CD4-positive, alpha-beta T cell treated with Interferon gamma for 1 hour (primary cell): ENCODE data around the gene CYP4A22.
"Not testable (repeated sequence)": the region's sequence is repeated elsewhere in the genome, so short reads cannot be mapped to it uniquely, and the experiment has no call there.

Experiments
- DNase-seq: peaks from one replicate; pipeline ENCODE4 v3.0.0-alpha.2; 2020

Gene CYP4A22

DNA sequence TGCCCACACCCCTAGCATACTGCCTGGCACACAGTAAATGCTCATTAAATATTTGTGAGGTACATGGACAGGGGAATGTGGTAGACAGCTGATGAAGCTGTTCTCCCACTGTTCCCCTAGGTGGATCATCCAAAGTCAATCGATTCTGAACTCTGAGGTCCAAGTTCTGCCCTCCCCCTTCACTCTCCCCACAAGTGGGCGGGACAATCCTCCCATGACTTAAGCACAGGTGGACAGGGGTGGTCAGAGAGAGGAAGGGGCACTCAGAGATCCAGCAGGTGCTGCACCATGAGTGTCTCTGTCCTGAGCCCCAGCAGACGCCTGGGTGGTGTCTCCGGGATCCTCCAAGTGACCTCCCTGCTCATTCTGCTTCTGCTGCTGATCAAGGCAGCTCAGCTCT lies at the start of gene CYP4A22:
TSS of gene CYP4A22 (plus strand) at position 244 of the 400 bp plus-strand sequence. CDS start at position 289, 45 bp downstream.
- no peak for DNase-seq

DNA sequence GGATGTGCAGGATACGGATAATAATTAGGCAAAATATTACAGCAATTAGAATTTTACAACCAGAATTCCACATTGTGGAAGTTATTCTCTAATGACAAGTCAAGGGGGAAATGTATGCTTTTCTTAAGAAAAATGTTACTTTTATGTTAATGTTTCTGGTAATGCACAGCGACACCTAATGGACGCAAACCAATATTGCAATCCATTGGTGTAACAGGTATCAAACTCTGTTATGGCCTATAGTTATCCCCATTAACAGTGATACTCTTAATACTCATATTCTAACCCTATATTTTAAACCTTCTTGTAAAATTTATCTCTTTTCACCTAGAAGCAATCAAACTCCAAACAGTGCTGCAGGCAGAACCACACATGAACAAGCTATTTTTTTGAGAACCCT lies 47.9 kb upstream of the CYP4A22 start:
- not testable (repeated sequence) for DNase-seq

DNA sequence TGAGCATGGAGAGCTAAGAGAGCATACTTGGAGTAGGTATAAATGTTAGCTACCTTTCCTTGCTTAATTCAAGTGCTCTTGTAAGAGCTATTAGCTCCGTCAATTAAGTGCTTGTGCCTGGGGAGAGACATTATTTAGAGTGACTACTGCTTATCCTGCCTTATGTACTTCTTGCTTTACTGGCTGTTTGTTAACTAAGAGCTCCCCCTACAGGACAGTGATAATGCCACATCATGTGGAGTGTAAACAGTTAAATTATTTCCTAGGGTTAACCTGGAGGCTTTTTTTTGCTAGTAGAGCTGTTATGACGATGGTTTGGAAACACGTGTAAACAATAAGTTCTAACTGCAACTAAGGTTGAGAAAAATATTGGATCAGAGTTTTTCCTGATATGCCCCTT lies 45.8 kb upstream of the CYP4A22 start:
- not testable (repeated sequence) for DNase-seq

DNA sequence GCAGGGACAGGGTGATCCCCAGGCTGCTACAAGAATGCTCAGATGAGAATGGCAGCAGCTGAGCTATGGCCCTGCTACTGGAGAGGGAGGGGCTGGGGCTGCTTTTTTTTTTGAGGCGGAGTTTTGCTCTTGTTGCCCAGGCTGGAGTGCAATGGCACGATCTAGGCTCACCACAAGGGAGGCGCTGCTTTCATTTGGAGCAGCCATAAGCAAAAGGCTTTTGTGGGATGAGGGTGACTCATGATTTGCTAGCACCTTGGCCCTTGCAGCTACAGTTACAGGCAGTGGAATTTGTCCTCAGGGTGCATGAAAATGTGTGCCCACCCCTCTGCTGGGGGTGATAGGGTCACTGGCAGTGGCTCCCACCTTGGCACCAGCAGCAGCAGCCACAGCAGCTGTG lies 32.4 kb upstream of the CYP4A22 start:
- DNase-seq: no peak

DNA sequence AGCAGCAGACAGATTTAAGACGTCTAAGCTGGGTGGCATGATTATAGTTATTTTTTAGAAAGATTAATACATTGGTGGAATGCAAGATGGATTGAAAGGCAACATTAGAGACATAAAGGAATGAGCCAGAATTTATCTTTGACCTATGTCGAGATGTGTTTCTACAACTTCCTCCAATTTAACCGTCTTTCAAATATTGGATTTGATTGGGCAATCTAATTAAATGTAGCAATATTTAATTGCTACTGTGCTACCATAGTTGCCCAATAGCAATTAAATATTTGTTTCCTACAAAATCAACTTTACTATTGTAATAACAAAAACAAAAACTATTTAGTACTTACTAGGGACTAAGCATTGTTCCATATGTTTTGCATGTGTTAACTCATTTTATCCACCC lies 30.4 kb upstream of the CYP4A22 start:
- DNase-seq: no peak

- not testable (repeated sequence) for DNase-seq
These were observed 29.2 kb upstream of the CYP4A22 start for GRCh38 chr1:47107851-47108574.

GRCh38 chr1:47109482-47109881 lies 27.8 kb upstream of the CYP4A22 start:
- DNase-seq: not testable (repeated sequence)

GRCh38 chr1:47113178-47113577 lies 24.1 kb upstream of the CYP4A22 start:
- no peak for DNase-seq

DNA sequence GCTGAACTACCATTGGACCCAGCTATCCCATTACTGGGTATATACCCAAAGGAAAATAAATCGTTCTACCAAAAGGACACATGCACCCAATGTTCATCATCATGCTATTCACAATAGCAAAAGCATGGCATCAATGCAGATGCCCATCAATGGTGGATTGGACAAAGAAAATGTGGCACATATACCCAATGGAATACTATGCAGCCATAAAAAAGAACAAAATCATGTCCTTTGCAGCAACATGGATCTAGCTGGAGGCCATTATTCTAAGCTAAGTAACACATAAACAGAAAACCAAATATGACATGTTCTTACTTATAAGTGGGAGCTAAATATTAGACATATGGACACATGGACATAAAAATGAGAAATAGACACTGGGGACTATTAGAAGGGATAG lies 16.2 kb upstream of the CYP4A22 start:
- DNase-seq: not testable (repeated sequence)

- DNase-seq: not testable (repeated sequence)
These were observed 12.4 kb upstream of the CYP4A22 start for GRCh38 chr1:47124834-47125233.

GRCh38 chr1:47126997-47127396 lies 10.2 kb upstream of the CYP4A22 start:
- not testable (repeated sequence) for DNase-seq

- DNase-seq: no peak
These were observed 9.0 kb upstream of the CYP4A22 start for GRCh38 chr1:47128221-47128620.

DNA sequence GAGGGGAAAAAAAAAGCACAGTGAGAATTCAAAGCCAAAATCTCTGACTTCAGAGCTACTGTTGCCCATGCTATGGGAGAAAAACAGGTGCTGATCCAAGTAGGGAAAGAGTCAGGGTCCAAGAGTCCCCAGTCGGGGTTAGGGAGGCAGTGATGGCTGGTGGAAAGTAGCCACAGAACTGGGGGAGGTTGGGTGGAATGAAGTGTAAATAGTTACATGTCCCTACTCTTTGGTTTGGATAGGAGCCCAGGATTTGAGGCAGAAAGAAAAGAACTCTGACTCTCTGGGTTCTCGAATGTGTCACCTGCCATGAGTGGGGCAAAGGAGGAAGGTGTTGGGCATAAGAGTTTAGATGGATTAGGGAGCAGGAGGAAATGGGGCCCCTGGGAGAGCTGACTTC lies 8.4 kb upstream of the CYP4A22 start:
- not testable (repeated sequence) for DNase-seq

DNA sequence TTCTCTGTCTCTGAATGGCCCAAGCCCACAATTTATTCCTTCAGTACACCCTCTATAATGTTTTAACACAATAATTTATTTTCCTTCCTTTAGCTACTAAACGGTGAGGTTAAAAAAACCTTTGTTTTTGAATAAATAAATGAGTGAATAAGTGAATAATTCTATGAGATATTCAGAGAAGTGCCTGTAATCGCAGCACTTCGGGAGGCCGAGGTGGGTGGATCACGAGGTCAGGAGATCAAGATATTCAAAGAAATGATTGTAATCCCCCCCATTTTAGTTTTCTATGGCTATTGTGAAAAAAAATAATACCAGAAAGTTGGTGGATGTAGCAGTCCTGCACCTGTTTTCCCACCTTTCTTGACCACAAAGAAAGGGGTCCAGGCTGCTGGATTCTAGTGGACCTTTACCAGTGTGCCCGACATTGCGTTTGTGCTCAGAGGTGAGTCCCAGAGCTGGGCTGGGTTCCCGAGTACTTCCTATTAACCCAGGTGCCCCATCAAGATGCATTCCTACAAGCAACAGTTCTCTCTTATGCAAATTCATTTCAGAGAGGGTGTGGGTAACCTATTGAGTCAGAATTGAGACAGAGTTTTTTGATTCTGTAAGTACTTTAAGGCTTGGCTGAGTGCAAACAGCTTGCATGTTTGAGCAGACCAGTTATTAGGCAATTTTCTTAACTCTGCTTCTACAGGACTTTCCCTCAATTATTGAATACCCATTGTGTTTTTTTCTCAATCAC lies 7.6 kb upstream of the CYP4A22 start:
- DNase-seq: not testable (repeated sequence)

- not testable (repeated sequence) for DNase-seq
These were observed 4.6 kb upstream of the CYP4A22 start for GRCh38 chr1:47132665-47133064.

GRCh38 chr1:47137925-47138615 lies 829 bp downstream of the CYP4A22 start:
- no peak for DNase-seq

DNA sequence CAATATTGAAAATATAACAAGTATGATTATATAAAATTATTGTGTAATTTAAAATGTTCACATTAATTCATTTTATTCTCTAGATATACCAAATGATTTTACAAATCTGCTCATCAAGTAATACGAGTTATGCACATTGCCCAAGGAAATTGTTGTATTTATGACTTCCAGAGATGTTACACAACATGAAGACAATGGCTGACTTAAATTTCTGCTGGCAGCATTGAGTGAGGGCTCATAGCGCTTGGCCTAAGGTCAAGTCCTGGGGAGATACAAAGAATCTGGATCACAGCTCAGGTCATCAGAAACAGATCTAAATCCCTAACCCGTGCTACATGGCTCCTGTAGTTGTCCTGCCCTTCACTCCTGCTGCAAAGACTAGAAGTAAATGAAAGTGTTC lies 3.1 kb downstream of the CYP4A22 start:
- DNase-seq: not testable (repeated sequence)

- not testable (repeated sequence) for DNase-seq
These were observed 6.4 kb downstream of the CYP4A22 start for GRCh38 chr1:47143654-47144053.

- not testable (repeated sequence) for DNase-seq
These were observed 9.3 kb downstream of the CYP4A22 start for GRCh38 chr1:47146495-47146894.

GRCh38 chr1:47147047-47147785 lies 10.0 kb downstream of the CYP4A22 start:
- DNase-seq: no peak

- not testable (repeated sequence) for DNase-seq
These were observed 11.9 kb downstream of the CYP4A22 start for GRCh38 chr1:47149162-47149561.

- DNase-seq: not testable (repeated sequence)
These were observed 19.2 kb downstream of the CYP4A22 start for GRCh38 chr1:47156457-47156856.

- DNase-seq: not testable (repeated sequence)
These were observed 20.7 kb downstream of the CYP4A22 start for GRCh38 chr1:47157957-47158356.
